ENCODE measurements around the gene U2SURP. TPM values are rescaled to one million over a fixed set of nuclear protein-coding genes. Genes with fewer than 3 reads are reported as not detected.

U2SURP gene
- total and polyA plus RNA-seq, 2 donors (not counting 1 experiment from before 2014, with no cell fraction given): 39.1 to 44.8 TPM

GRCh38 chr3:143000528-143000927 lies 842 bp upstream of the U2SURP start:
- peak overlapping the region; percentile 99 for H3K4me2 ChIP-seq (ENCODE audit: extremely low read depth, insufficient read depth, low read length)
- H3K9me3 ChIP-seq (ENCODE audit: control insufficient read depth, insufficient read depth, low read depth, low read length): no peaks in the 10 kb centered on the region
- no peaks in the 10 kb centered on the region for H4K20me1 ChIP-seq (ENCODE audit: control insufficient read depth, extremely low read depth, insufficient read depth, low read length)
- no peak for TF ChIP-seq CTCF (conservative IDR thresholded peaks at IDR 0.05 in 1 of 2, IDR thresholded peaks at IDR 0.05 in 1 of 2; ENCODE audit: low read depth in 1 of 2, low read length in 2 of 2)
- TF ChIP-seq EZH2 (IDR thresholded peaks at IDR 0.05; ENCODE audit: low read length, missing control alignments): no peak
- H3K4me1 ChIP-seq (ENCODE audit: control insufficient read depth, extremely low read depth, insufficient read depth, low read length): peaks cover 4% of the 10 kb centered on the region
- H3K79me2 ChIP-seq (ENCODE audit: control insufficient read depth, insufficient read depth, low read length): peaks cover 40% of the 10 kb centered on the region
- H3K27ac ChIP-seq (ENCODE audit: insufficient read depth, low read length): peak overlapping the region; percentile 95
- H3K36me3 ChIP-seq (ENCODE audit: control insufficient read depth, insufficient read depth, low read length): no peaks in the 10 kb centered on the region
- peak overlapping the region; percentile 67 for H3K9ac ChIP-seq (ENCODE audit: insufficient read depth, low read length)
- no peaks in the 10 kb centered on the region for H3K27me3 ChIP-seq (ENCODE audit: control insufficient read depth, insufficient read depth, low read length)
- peak overlapping the region; percentile 26 for H2AFZ ChIP-seq (ENCODE audit: low read length)
- peak overlapping the region; percentile 83 to 97 (median 90) for H3K4me3 ChIP-seq (replicated peaks in 1 of 4; ENCODE audit: control extremely low read depth in 1 of 4, insufficient read depth in 1 of 4, low read depth in 3 of 4, low read length in 4 of 4)
- peak in 1 of 2 donors; percentile 84 for DNase-seq (ENCODE audit: low read depth in 2 of 2)

GRCh38 chr3:143001034-143001368 lies 369 bp upstream of the U2SURP start:
- peak overlapping the region; percentile 67 for H3K9ac ChIP-seq (ENCODE audit: insufficient read depth, low read length)
- H2AFZ ChIP-seq (ENCODE audit: low read length): peak overlapping the region; percentile 85
- H3K4me1 ChIP-seq (ENCODE audit: control insufficient read depth, extremely low read depth, insufficient read depth, low read length): peaks cover 4% of the 10 kb centered on the region
- peak overlapping the region; percentile 83 to 97 (median 90) for H3K4me3 ChIP-seq (replicated peaks in 1 of 4; ENCODE audit: control extremely low read depth in 1 of 4, insufficient read depth in 1 of 4, low read depth in 3 of 4, low read length in 4 of 4)
- peak overlapping the region; percentile 95 for H3K27ac ChIP-seq (ENCODE audit: insufficient read depth, low read length)
- H3K27me3 ChIP-seq (ENCODE audit: control insufficient read depth, insufficient read depth, low read length): no peaks in the 10 kb centered on the region
- TF ChIP-seq CTCF (conservative IDR thresholded peaks at IDR 0.05 in 1 of 2, IDR thresholded peaks at IDR 0.05 in 1 of 2; ENCODE audit: low read depth in 1 of 2, low read length in 2 of 2): no peak
- no peaks in the 10 kb centered on the region for H4K20me1 ChIP-seq (ENCODE audit: control insufficient read depth, extremely low read depth, insufficient read depth, low read length)
- H3K79me2 ChIP-seq (ENCODE audit: control insufficient read depth, insufficient read depth, low read length): peaks cover 45% of the 10 kb centered on the region
- peak overlapping the region; percentile 99 for H3K4me2 ChIP-seq (ENCODE audit: extremely low read depth, insufficient read depth, low read length)
- no peaks in the 10 kb centered on the region for H3K36me3 ChIP-seq (ENCODE audit: control insufficient read depth, insufficient read depth, low read length)
- DNase-seq (ENCODE audit: low read depth in 2 of 2): no peak
- no peaks in the 10 kb centered on the region for H3K9me3 ChIP-seq (ENCODE audit: control insufficient read depth, insufficient read depth, low read depth, low read length)

- TF ChIP-seq CTCF (conservative IDR thresholded peaks at IDR 0.05 in 1 of 2, IDR thresholded peaks at IDR 0.05 in 1 of 2; ENCODE audit: low read depth in 1 of 2, low read length in 2 of 2): no peak
- no peak for TF ChIP-seq EZH2 (IDR thresholded peaks at IDR 0.05; ENCODE audit: low read length, missing control alignments)
- Histone ChIP-seq H4K20me1 (ENCODE audit: control insufficient read depth, extremely low read depth, insufficient read depth, low read length) (no peaks in the 10 kb centered on the region), H2AFZ (ENCODE audit: low read length) (no peak overlapping the region), H3K9me3 (ENCODE audit: control insufficient read depth, insufficient read depth, low read depth, low read length) (no peaks in the 10 kb centered on the region), H3K79me2 (ENCODE audit: control insufficient read depth, insufficient read depth, low read length) (peaks cover 57% of the 10 kb centered on the region), H3K27me3 (ENCODE audit: control insufficient read depth, insufficient read depth, low read length) (no peaks in the 10 kb centered on the region), H3K36me3 (ENCODE audit: control insufficient read depth, insufficient read depth, low read length) (no peaks in the 10 kb centered on the region), H3K4me1 (ENCODE audit: control insufficient read depth, extremely low read depth, insufficient read depth, low read length) (peaks cover 4% of the 10 kb centered on the region), H3K4me3 (replicated peaks in 1 of 4; ENCODE audit: control extremely low read depth in 1 of 4, insufficient read depth in 1 of 4, low read depth in 3 of 4, low read length in 4 of 4) (peak overlapping the region; percentile 83 to 97 (median 90)), H3K4me2 (ENCODE audit: extremely low read depth, insufficient read depth, low read length) (peak overlapping the region; percentile 55), H3K9ac (ENCODE audit: insufficient read depth, low read length) (peak overlapping the region; percentile 94), H3K27ac (ENCODE audit: insufficient read depth, low read length) (peak overlapping the region; percentile 95)
- DNase-seq (ENCODE audit: low read depth in 2 of 2): peak; percentile 20 to 47
These were observed 828 bp downstream of the U2SURP start for GRCh38 chr3:143002083-143002712.

Data from fibroblast of lung (primary cell).